ENCODE measurements around the gene SRGAP1. TPM values are rescaled to one million over a fixed set of nuclear protein-coding genes. Genes with fewer than 3 reads are reported as not detected.

Gene SRGAP1
- polyA plus RNA-seq, 1 donor (not counting 4 experiments of a cell fraction or from before 2014, with no cell fraction given): 4.5 TPM

- no peak overlapping the region for H3K27ac ChIP-seq (ENCODE audit: control insufficient read depth, insufficient read depth, low read length)
- FAIRE-seq: no peak
- no peak for DNase-seq (ENCODE audit: low read depth, low spot score)
- H3K4me1 ChIP-seq (ENCODE audit: control insufficient read depth, extremely low read depth, insufficient read depth, low read length): peaks cover 49% of the 10 kb centered on the region
- no peak overlapping the region for H3K4me3 ChIP-seq (ENCODE audit: control insufficient read depth in 2 of 3, extremely low read depth in 1 of 3, insufficient read depth in 2 of 3, low read depth in 1 of 3, low read length in 3 of 3)
- no peak overlapping the region for H3K9ac ChIP-seq (ENCODE audit: control insufficient read depth, extremely low read depth, insufficient read depth, low read length)
- no peaks in the 10 kb centered on the region for H4K20me1 ChIP-seq (ENCODE audit: control insufficient read depth, extremely low read depth, insufficient read depth, low read length)
- dilution Hi-C loops (cut with MboI; ENCODE audit: extremely low pct_ligation_motif_present, low sequenced_read_pairs): no loop called here
- no peaks in the 10 kb centered on the region for H3K27me3 ChIP-seq (ENCODE audit: control insufficient read depth, extremely low read depth, insufficient read depth, low read length)
- H3K9me1 ChIP-seq (ENCODE audit: control insufficient read depth, extremely low read depth, insufficient read depth, low read length): no peaks in the 10 kb centered on the region
- H3K4me2 ChIP-seq (ENCODE audit: control insufficient read depth, extremely low read depth, insufficient read depth, low read depth, low read length): no peak overlapping the region
- no peaks in the 10 kb centered on the region for H3K79me2 ChIP-seq (ENCODE audit: control insufficient read depth, insufficient read depth, low read length)
- H3K9me3 ChIP-seq (ENCODE audit: control insufficient read depth, low read depth, low read length): no peaks in the 10 kb centered on the region
- peaks cover 0 to 18% of the 10 kb centered on the region in 2 experiments for H3K36me3 ChIP-seq (ENCODE audit: control insufficient read depth in 2 of 2, extremely low read depth in 1 of 2, insufficient read depth in 2 of 2, low read length in 2 of 2)
- H2AFZ ChIP-seq (ENCODE audit: control insufficient read depth, low read length): no peak overlapping the region
- TF ChIP-seq EZH2 (IDR thresholded peaks at IDR 0.05; ENCODE audit: low read length) (no peak), CTCF (optimal IDR thresholded peaks at IDR 0.05 in 1 of 3, IDR thresholded peaks at IDR 0.05 in 1 of 3, conservative IDR thresholded peaks at IDR 0.05 in 1 of 3; ENCODE audit: extremely low read depth in 1 of 3, insufficient read depth in 2 of 3, low read length in 3 of 3) (no peak)
Observed at GRCh38 chr12:64082116-64082515, 237.6 kb downstream of the SRGAP1 start.

- Histone ChIP-seq H3K9ac (ENCODE audit: control insufficient read depth, extremely low read depth, insufficient read depth, low read length) (no peak overlapping the region), H3K27ac (ENCODE audit: control insufficient read depth, insufficient read depth, low read length) (no peak overlapping the region), H3K9me1 (ENCODE audit: control insufficient read depth, extremely low read depth, insufficient read depth, low read length) (no peaks in the 10 kb centered on the region), H2AFZ (ENCODE audit: control insufficient read depth, low read length) (peak overlapping the region; percentile 58), H3K27me3 (ENCODE audit: control insufficient read depth, extremely low read depth, insufficient read depth, low read length) (no peaks in the 10 kb centered on the region), H3K9me3 (ENCODE audit: control insufficient read depth, low read depth, low read length) (no peaks in the 10 kb centered on the region), H3K4me2 (ENCODE audit: control insufficient read depth, extremely low read depth, insufficient read depth, low read depth, low read length) (peak overlapping the region; percentile 56), H3K79me2 (ENCODE audit: control insufficient read depth, insufficient read depth, low read length) (no peaks in the 10 kb centered on the region), H3K4me3 (ENCODE audit: control insufficient read depth in 2 of 3, extremely low read depth in 1 of 3, insufficient read depth in 2 of 3, low read depth in 1 of 3, low read length in 3 of 3) (no peak overlapping the region), H4K20me1 (ENCODE audit: control insufficient read depth, extremely low read depth, insufficient read depth, low read length) (no peaks in the 10 kb centered on the region), H3K4me1 (ENCODE audit: control insufficient read depth, extremely low read depth, insufficient read depth, low read length) (peaks cover 55% of the 10 kb centered on the region), H3K36me3 (ENCODE audit: control insufficient read depth in 2 of 2, extremely low read depth in 1 of 2, insufficient read depth in 2 of 2, low read length in 2 of 2) (peaks cover 0 to 18% of the 10 kb centered on the region in 2 experiments)
- FAIRE-seq: no peak
- DNase-seq (ENCODE audit: low read depth, low spot score): no peak
- no peak for TF ChIP-seq CTCF (optimal IDR thresholded peaks at IDR 0.05 in 1 of 3, IDR thresholded peaks at IDR 0.05 in 1 of 3, conservative IDR thresholded peaks at IDR 0.05 in 1 of 3; ENCODE audit: extremely low read depth in 1 of 3, insufficient read depth in 2 of 3, low read length in 3 of 3)
- no peak for TF ChIP-seq EZH2 (IDR thresholded peaks at IDR 0.05; ENCODE audit: low read length)
- dilution Hi-C loops (cut with MboI; ENCODE audit: extremely low pct_ligation_motif_present, low sequenced_read_pairs): no loop called here
Observed at GRCh38 chr12:64082866-64083268, 238.4 kb downstream of the SRGAP1 start.
